ENCODE results near the gene SF3A2.

The SF3A2 gene

GRCh38 chr19:2223959-2224358 lies 12.7 kb upstream of the SF3A2 start:
- DNase-seq (ENCODE audit: extremely low read depth, low read depth), result no peak
- no peak for TF ChIP-seq CTCF (IDR thresholded peaks at IDR 0.05; ENCODE audit: low read depth, low read length)

GRCh38 chr19:2224754-2225349 lies 11.8 kb upstream of the SF3A2 start:
- DNase-seq (ENCODE audit: extremely low read depth, low read depth), result no peak
- no peak for TF ChIP-seq CTCF (IDR thresholded peaks at IDR 0.05; ENCODE audit: low read depth, low read length)

GRCh38 chr19:2225415-2226050 lies 11.1 kb upstream of the SF3A2 start:
- TF ChIP-seq CTCF (IDR thresholded peaks at IDR 0.05; ENCODE audit: low read depth, low read length), result no peak
- no peak for DNase-seq (ENCODE audit: extremely low read depth, low read depth)

GRCh38 chr19:2226051-2226839 lies 10.4 kb upstream of the SF3A2 start:
- no peak for TF ChIP-seq CTCF (IDR thresholded peaks at IDR 0.05; ENCODE audit: low read depth, low read length)

GRCh38 chr19:2226840-2227360 lies 9.7 kb upstream of the SF3A2 start:
- no peak for DNase-seq (ENCODE audit: extremely low read depth, low read depth)
- TF ChIP-seq CTCF (IDR thresholded peaks at IDR 0.05; ENCODE audit: low read depth, low read length), result no peak

More at GRCh38 chr19:2226051-2226839, 10.4 kb upstream of the SF3A2 start:
- no peak for DNase-seq (ENCODE audit: extremely low read depth, low read depth)

GRCh38 chr19:2227415-2228156 lies 9.0 kb upstream of the SF3A2 start:
- no peak for TF ChIP-seq CTCF (IDR thresholded peaks at IDR 0.05; ENCODE audit: low read depth, low read length)
- no peak for DNase-seq (ENCODE audit: extremely low read depth, low read depth)

Data from AG09319 (cell line).